Endothelial cell of umbilical vein (primary cell): ENCODE results near the gene TMEM119. TPM values are rescaled to one million over a fixed set of nuclear protein-coding genes. Genes with fewer than 3 reads are reported as not detected.

Experiments
- BruUV-seq: library from RNA; stranded (reverse); fragments of 400-500 nt; replicated peaks from 2 replicates; lab custom pipeline; 2021; lab: Mats Ljungman, UMichigan
- CTCF ChIA-PET: fragments of 300-600, 350-600 bp; sonication (Branson Sonifier 250); formaldehyde crosslinking; loops from one replicate; lab custom pipeline; 2021; ENCODE audit warnings: antibody characterized with exemption, inconsistent platforms; lab: Charles Lee
- POLR2A ChIA-PET: fragments of 300-600, 350-600 bp; sonication (Branson Sonifier 250); formaldehyde crosslinking; loops from one replicate; lab custom pipeline; 2021; ENCODE audit warnings: antibody characterized with exemption, inconsistent platforms; lab: Charles Lee
- DNase-seq: peaks from one replicate; pipeline ENCODE4 v3.0.0-alpha.2; 2011; ENCODE audit warnings: low read depth, low spot score
- FAIRE-seq: peaks from 2 replicates; lab custom pipeline; 2011; peaks lifted over from hg19 to GRCh38; lab: Jason Lieb, UNC
- H2AFZ ChIP-seq: 2 replicates; pipeline ENCODE4 v1.6.0; 2012; ENCODE audit warnings: low read depth, low read length, control low read depth, inconsistent platforms
- H3K27ac ChIP-seq: 2 replicates; pipeline ENCODE4 v1.5.1; 2011; ENCODE audit warnings: low read depth, mild to moderate bottlenecking, control low read depth, low read length, moderate library complexity; ENCODE audit not compliant: insufficient read depth
- H3K27me3 ChIP-seq, 2 experiments: 2 replicates each; pipeline versions ENCODE4 v1.6.0 to v1.6.1; 2011; ENCODE audit warnings: low read length in 2 of 2, mixed read lengths in 1 of 2; ENCODE audit not compliant: control insufficient read depth in 2 of 2, insufficient read depth in 2 of 2
- H3K36me3 ChIP-seq, 2 experiments: 2 replicates in 1 of 2; 3 replicates in 1 of 2; pipeline ENCODE4 v1.5.1; 2011; ENCODE audit warnings: low read length in 2 of 2, mild to moderate bottlenecking in 1 of 2, moderate library complexity in 1 of 2; ENCODE audit not compliant: control insufficient read depth in 2 of 2, insufficient read depth in 2 of 2; ENCODE audit errors: extremely low read depth in 1 of 2
- H3K4me1 ChIP-seq: 3 replicates; pipeline ENCODE4 v1.5.1; 2011; ENCODE audit warnings: mild to moderate bottlenecking, low read length; ENCODE audit not compliant: control insufficient read depth, insufficient read depth; ENCODE audit errors: extremely low read depth
- H3K4me2 ChIP-seq: 2 replicates; pipeline ENCODE4 v1.6.1; 2011; ENCODE audit warnings: low read length, control low read depth, mixed read lengths; ENCODE audit not compliant: insufficient read depth
- H3K4me3 ChIP-seq, 3 experiments: fragments of 200-600 bp in 1 of 3; sonication (generic), shearing (Covaris generic) in 1 of 3; replicated peaks in 1 of 3; 2 replicates each; pipeline ENCODE4 v1.5.1; 2011 to 2016; ENCODE audit warnings: control low read depth in 3 of 3, low read length in 3 of 3, mild to moderate bottlenecking in 2 of 3, inconsistent platforms in 1 of 3, low read depth in 1 of 3, moderate library complexity in 1 of 3; ENCODE audit not compliant: insufficient read depth in 1 of 3
- H3K79me2 ChIP-seq: 2 replicates; pipeline ENCODE4 v1.6.0; 2012; ENCODE audit warnings: low read length, inconsistent platforms; ENCODE audit not compliant: control insufficient read depth, insufficient read depth
- H3K9ac ChIP-seq: replicated peaks from 2 replicates; pipeline ENCODE3; 2011; ENCODE audit warnings: low read length, control low read depth; ENCODE audit not compliant: insufficient read depth; ENCODE audit errors: extremely low read depth
- H3K9me1 ChIP-seq: replicated peaks from 3 replicates; pipeline ENCODE4 v1.6.0; 2011; ENCODE audit warnings: mild to moderate bottlenecking, low read length; ENCODE audit not compliant: control insufficient read depth, insufficient read depth; ENCODE audit errors: extremely low read depth
- H3K9me3 ChIP-seq: replicated peaks from 2 replicates; pipeline ENCODE4 v1.5.1; 2012; ENCODE audit warnings: low read length, inconsistent platforms; ENCODE audit not compliant: control insufficient read depth, insufficient read depth
- H4K20me1 ChIP-seq: replicated peaks from 2 replicates; pipeline ENCODE3; 2011; ENCODE audit warnings: mild to moderate bottlenecking, low read length; ENCODE audit not compliant: control insufficient read depth, insufficient read depth; ENCODE audit errors: extremely low read depth
- FOS ChIP-seq: IDR thresholded peaks from 2 replicates; pipeline ENCODE4 v1.6.1; 2011; ENCODE audit warnings: mild to moderate bottlenecking, low read length, moderate library complexity, borderline replicate concordance; ENCODE audit not compliant: insufficient read depth
- JUN ChIP-seq: IDR thresholded peaks from 2 replicates; pipeline ENCODE4 v1.6.1; 2011; ENCODE audit warnings: borderline replicate concordance, low read depth; ENCODE audit not compliant: insufficient read length, insufficient read depth
- POLR2A ChIP-seq: IDR thresholded peaks from 2 replicates; pipeline ENCODE4 v1.6.1; 2012; ENCODE audit warnings: low read depth, mild to moderate bottlenecking, control low read depth, low read length
- dilution Hi-C: fragments of 300-500 bp; cut with MboI; formaldehyde crosslinking; loops from one replicate; pipeline ENCODE4 v1.15.0; 2019; ENCODE audit warnings: low sequenced_read_pairs; ENCODE audit not compliant: extremely low pct_ligation_motif_present
- intact Hi-C: fragments of 100-400 bp; cut with micrococcal nuclease; formaldehyde crosslinking; loops from one replicate; pipeline ENCODE4 v1.10.0; 2022
- polyA plus RNA-seq, 4 experiments: library from polyadenylated mRNA; depleted of rRNA in 3 of 4; stranded (reverse) in 3 of 4; unstranded in 1 of 4; fragments of >200 nt; gene quantifications; 2 replicates each; pipeline versions ENCODE4 v1.2.1 to v1.2.3, GENCODE V29; 2011 to 2012; ENCODE audit warnings: missing spikeins in 1 of 4
- total RNA-seq: library from RNA; stranded (reverse); gene quantifications from 2 replicates; pipeline ENCODE4 v1.2.3, GENCODE V29; 2021
- TF ChIP-seq, protein P1 (sequence below): IDR thresholded peaks from 2 replicates; pipeline ENCODE4 v1.6.1; 2011; ENCODE audit not compliant: insufficient read depth, insufficient read length
- TF ChIP-seq, protein P2 (sequence below), 2 donors: IDR thresholded peaks; 1 replicate in 1 of 2; 2 replicates in 1 of 2; pipeline ENCODE4 v1.5.1; 2011; ENCODE audit warnings: low read length in 2 of 2, mild to moderate bottlenecking in 2 of 2, moderate library complexity in 2 of 2, control low read depth in 1 of 2, inconsistent platforms in 1 of 2, low read depth in 1 of 2; ENCODE audit not compliant: insufficient read depth in 1 of 2; ENCODE audit errors: extremely low read depth in 1 of 2

TMEM119 gene
- total and polyA plus RNA-seq, 2 donors (not counting 3 experiments of a cell fraction or from before 2014, with no cell fraction given) = not detected

DNA sequence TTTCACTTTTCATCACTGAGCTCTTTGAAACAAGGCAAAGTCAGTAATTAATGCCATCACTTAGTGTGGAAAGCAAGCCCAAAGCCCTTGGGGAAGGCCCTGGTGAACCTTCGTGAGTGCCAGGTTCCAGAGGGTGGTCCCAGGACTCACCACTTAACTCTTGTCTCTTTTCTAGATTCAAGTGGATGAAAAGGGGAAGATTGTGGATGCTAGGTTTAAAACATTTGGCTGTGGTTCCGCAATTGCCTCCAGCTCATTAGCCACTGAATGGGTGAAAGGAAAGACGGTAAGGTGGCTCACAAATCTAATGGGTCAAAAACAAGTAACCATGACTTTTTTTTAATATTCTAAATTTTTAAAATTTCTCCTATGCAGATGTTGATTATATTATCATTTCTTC is 32.7 kb downstream of the TMEM119 start:
- no peaks in the 10 kb centered on the region for H4K20me1 ChIP-seq
- dilution Hi-C loops = no loop called here
- H3K4me3 ChIP-seq = no peak overlapping the region
- peaks cover 15 to 17% of the 10 kb centered on the region in 2 experiments for H3K36me3 ChIP-seq
- no peak for FAIRE-seq
- peaks cover 29% of the 10 kb centered on the region for H3K4me1 ChIP-seq
- no peak overlapping the region for H2AFZ ChIP-seq
- no peak for TF ChIP-seq JUN
- no peaks in the 10 kb centered on the region for H3K9me1 ChIP-seq
- no TSS peak for BruUV-seq
- no peaks in the 10 kb centered on the region for H3K9me3 ChIP-seq
- H3K27ac ChIP-seq = no peak overlapping the region
- H3K4me2 ChIP-seq = no peak overlapping the region
- intact Hi-C loops = no loop called here
- CTCF ChIA-PET = interaction anchor here (0.8 to 3.1 kb wide), 8 partner anchors 53 to 529 kb away, joined by 3 to 55 read pairs (median 4); partner anchors contain the start of gene ALKBH2
- peaks cover 12% of the 10 kb centered on the region for H3K79me2 ChIP-seq
- H3K9ac ChIP-seq = no peak overlapping the region
- H3K27me3 ChIP-seq = no peaks in the 10 kb centered on the region
- DNase-seq = no peak
- POLR2A ChIA-PET = interaction anchor here (0.6 kb wide), 1 partner anchor 269 kb away, joined by 3 read pairs; no protein-coding TSS in a partner anchor

DNA sequence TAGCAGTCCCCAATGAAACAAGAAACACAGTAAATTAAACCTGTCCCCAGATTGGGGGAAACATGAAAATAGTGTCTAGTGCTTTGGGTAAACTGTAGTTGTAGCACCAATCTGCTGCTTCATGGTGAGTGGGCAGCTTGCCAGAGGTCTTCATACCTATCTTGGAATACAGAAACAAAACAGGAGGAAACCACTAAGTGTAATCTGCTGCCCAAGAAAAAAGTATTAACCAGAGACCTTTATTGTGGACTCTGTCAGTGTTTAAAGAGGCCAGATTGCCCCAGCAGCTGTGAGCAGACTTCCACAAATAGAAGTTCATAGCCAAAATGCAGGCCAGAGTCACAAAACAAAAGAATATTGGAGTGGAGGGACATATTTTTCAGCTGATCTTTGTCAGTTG is 33.2 kb downstream of the TMEM119 start:
- no peak overlapping the region for H3K27ac ChIP-seq
- no peaks in the 10 kb centered on the region for H4K20me1 ChIP-seq
- ChIA-PET CTCF (interaction anchor here (0.8 to 3.1 kb wide), 6 partner anchors 53 to 530 kb away, joined by 3 to 55 read pairs (median 4); partner anchors contain the start of gene ALKBH2), POLR2A (interaction anchor here (0.6 kb wide), 1 partner anchor 269 kb away, joined by 3 read pairs; no protein-coding TSS in a partner anchor)
- FAIRE-seq (no peak), DNase-seq (no peak)
- peaks cover 16% of the 10 kb centered on the region for H3K79me2 ChIP-seq
- intact Hi-C loops (loop anchor here (5.0 kb wide), 1 partner anchor 548 kb away; no protein-coding TSS in a partner anchor), dilution Hi-C loops (no loop called here)
- no peaks in the 10 kb centered on the region for H3K9me3 ChIP-seq
- H3K9ac ChIP-seq = no peak overlapping the region
- BruUV-seq = no TSS peak
- H3K4me3 ChIP-seq = no peak overlapping the region
- H3K4me2 ChIP-seq = no peak overlapping the region
- no peaks in the 10 kb centered on the region for H3K27me3 ChIP-seq
- H2AFZ ChIP-seq = no peak overlapping the region
- H3K9me1 ChIP-seq = no peaks in the 10 kb centered on the region
- TF ChIP-seq POLR2A (no peak), FOS (no peak), JUN (no peak)
- TF ChIP-seq, protein P1, sequence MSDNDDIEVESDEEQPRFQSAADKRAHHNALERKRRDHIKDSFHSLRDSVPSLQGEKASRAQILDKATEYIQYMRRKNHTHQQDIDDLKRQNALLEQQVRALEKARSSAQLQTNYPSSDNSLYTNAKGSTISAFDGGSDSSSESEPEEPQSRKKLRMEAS = no peak
- TF ChIP-seq, protein P2, sequence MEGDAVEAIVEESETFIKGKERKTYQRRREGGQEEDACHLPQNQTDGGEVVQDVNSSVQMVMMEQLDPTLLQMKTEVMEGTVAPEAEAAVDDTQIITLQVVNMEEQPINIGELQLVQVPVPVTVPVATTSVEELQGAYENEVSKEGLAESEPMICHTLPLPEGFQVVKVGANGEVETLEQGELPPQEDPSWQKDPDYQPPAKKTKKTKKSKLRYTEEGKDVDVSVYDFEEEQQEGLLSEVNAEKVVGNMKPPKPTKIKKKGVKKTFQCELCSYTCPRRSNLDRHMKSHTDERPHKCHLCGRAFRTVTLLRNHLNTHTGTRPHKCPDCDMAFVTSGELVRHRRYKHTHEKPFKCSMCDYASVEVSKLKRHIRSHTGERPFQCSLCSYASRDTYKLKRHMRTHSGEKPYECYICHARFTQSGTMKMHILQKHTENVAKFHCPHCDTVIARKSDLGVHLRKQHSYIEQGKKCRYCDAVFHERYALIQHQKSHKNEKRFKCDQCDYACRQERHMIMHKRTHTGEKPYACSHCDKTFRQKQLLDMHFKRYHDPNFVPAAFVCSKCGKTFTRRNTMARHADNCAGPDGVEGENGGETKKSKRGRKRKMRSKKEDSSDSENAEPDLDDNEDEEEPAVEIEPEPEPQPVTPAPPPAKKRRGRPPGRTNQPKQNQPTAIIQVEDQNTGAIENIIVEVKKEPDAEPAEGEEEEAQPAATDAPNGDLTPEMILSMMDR (IDR thresholded peaks at IDR 0.05; ENCODE audit: extremely low read depth in 1 of 2, insufficient read depth in 1 of 2, low read depth in 1 of 2, low read length in 2 of 2) = no peak
- peaks cover 15 to 17% of the 10 kb centered on the region in 2 experiments for H3K36me3 ChIP-seq
- peaks cover 33% of the 10 kb centered on the region for H3K4me1 ChIP-seq
